HepG2 (cell line): ENCODE results near the gene ITGAV. TPM values are rescaled to one million over a fixed set of nuclear protein-coding genes. Genes with fewer than 3 reads are reported as not detected.

Experiments used
- ATAC-seq: fragments of 200-7000 bp; cut with Tn5 transposase; 3 replicates; pipeline ENCODE4 v1.9.1; 2020; ENCODE audit warnings: mild to moderate bottlenecking, moderate library complexity
- BruUV-seq: library from RNA; stranded (reverse); fragments of 400-500 nt; replicated peaks from 2 replicates; lab custom pipeline; 2021; lab: Mats Ljungman, UMichigan
- CTCF ChIA-PET: fragments of 300-600 bp; formaldehyde crosslinking; extraction: SDS; loops from one replicate; lab custom pipeline; 2021; ENCODE audit warnings: low total read pairs, inconsistent platforms, low intra/inter-chr PET ratio; lab: Yijun Ruan, JAX
- POLR2A ChIA-PET: fragments of 350-600 bp; sonication (Branson Sonifier 250); formaldehyde crosslinking; loops from one replicate; lab custom pipeline; 2020; ENCODE audit warnings: antibody characterized with exemption, inconsistent platforms; lab: Yijun Ruan, JAX
- DNase-seq: peaks from one replicate; pipeline ENCODE4 v3.0.0-alpha.2; 2015; ENCODE audit warnings: low spot score
- FAIRE-seq: peaks from 3 replicates; lab custom pipeline; 2011; peaks lifted over from hg19 to GRCh38; lab: Jason Lieb, UNC
- H2AFZ ChIP-seq: one replicate; pipeline ENCODE4 v1.6.1; 2011; ENCODE audit warnings: low read length, inconsistent platforms
- H3K27ac ChIP-seq: fragments of 300-600 bp; 3 replicates; pipeline ENCODE4 v1.8.0; 2011; ENCODE audit warnings: mixed run types, mild to moderate bottlenecking, mixed read lengths, low read length, inconsistent platforms; ENCODE audit not compliant: insufficient read depth; ENCODE audit errors: extremely low read length
- H3K27me3 ChIP-seq, 2 experiments: fragments of 200-600 bp in 1 of 2; 2 replicates in 1 of 2; 3 replicates in 1 of 2; pipeline versions ENCODE4 v1.6.0 to v1.8.0; 2011; ENCODE audit warnings: low read length in 2 of 2, mild to moderate bottlenecking in 2 of 2, moderate library complexity in 2 of 2, inconsistent platforms in 1 of 2; ENCODE audit not compliant: insufficient read depth in 2 of 2, control insufficient read depth in 1 of 2
- H3K36me3 ChIP-seq, 2 experiments: fragments of 200-600 bp in 1 of 2; replicated peaks in 1 of 2; 2 replicates in 1 of 2; 3 replicates in 1 of 2; pipeline versions ENCODE4 v1.5.1 to v1.8.0; 2011; ENCODE audit warnings: low read length in 2 of 2, inconsistent platforms in 1 of 2; ENCODE audit not compliant: insufficient read depth in 2 of 2, control insufficient read depth in 1 of 2
- H3K4me1 ChIP-seq: 2 replicates; pipeline ENCODE4 v1.5.1; 2012; ENCODE audit warnings: low read length, inconsistent platforms; ENCODE audit not compliant: insufficient read depth
- H3K4me2 ChIP-seq: 2 replicates; pipeline ENCODE4 v1.6.0; 2011; ENCODE audit warnings: low read depth, low read length, inconsistent platforms
- H3K4me3 ChIP-seq, 3 experiments: fragments of 200-600 bp in 1 of 3; sonication (generic), shearing (Covaris generic) in 1 of 3; replicated peaks in 1 of 3; 2 replicates each; pipeline ENCODE4 v1.5.1; 2011 to 2016; ENCODE audit warnings: low read length in 3 of 3, inconsistent platforms in 2 of 3, low read depth in 2 of 3, mild to moderate bottlenecking in 2 of 3, control low read depth in 1 of 3, mixed read lengths in 1 of 3; ENCODE audit not compliant: insufficient read depth in 1 of 3
- H3K79me2 ChIP-seq: one replicate; pipeline ENCODE4 v1.6.1; 2011; ENCODE audit warnings: low read length, inconsistent platforms; ENCODE audit not compliant: insufficient read depth
- H3K9ac ChIP-seq: 2 replicates; pipeline ENCODE4 v1.6.0; 2011; ENCODE audit warnings: mild to moderate bottlenecking, low read depth, low read length, inconsistent platforms; ENCODE audit not compliant: insufficient read depth
- H3K9me3 ChIP-seq: 2 replicates; pipeline ENCODE4 v1.5.1; 2012; ENCODE audit warnings: mild to moderate bottlenecking, low read length
- H4K20me1 ChIP-seq: 2 replicates; pipeline ENCODE4 v1.6.0; 2011; ENCODE audit warnings: inconsistent platforms, mild to moderate bottlenecking, low read length, moderate library complexity; ENCODE audit not compliant: insufficient read depth
- HMG20B ChIP-seq: conservative IDR thresholded peaks from 2 replicates; pipeline ENCODE4 v1.6.1; 2016; ENCODE audit warnings: missing genetic modification reagents, missing compliant biosample characterization
- JARID2 ChIP-seq: sonication (generic); formaldehyde crosslinking; IDR thresholded peaks from 2 replicates; pipeline ENCODE4 v1.8.1; 2023; ENCODE audit warnings: missing genetic modification reagents, inconsistent platforms; ENCODE audit not compliant: insufficient replicate concordance
- SIN3A ChIP-seq: IDR thresholded peaks from 2 replicates; pipeline ENCODE4 v1.6.1; 2011; ENCODE audit warnings: low read depth, mild to moderate bottlenecking, control low read depth, low read length, borderline replicate concordance
- SOX13 ChIP-seq, 3 experiments: fragments of 450-650 bp in 1 of 3; sonication (generic) in 1 of 3; formaldehyde crosslinking in 1 of 3; IDR thresholded peaks in 2 of 3; conservative IDR thresholded peaks in 1 of 3; 2 replicates each; pipeline versions ENCODE4 v1.5.0 to v1.6.1; 2016 to 2020; ENCODE audit warnings: antibody characterized with exemption in 1 of 3, mild to moderate bottlenecking in 1 of 3, missing compliant biosample characterization in 1 of 3, missing genetic modification reagents in 1 of 3, moderate library complexity in 1 of 3
- ZFP36 ChIP-seq: fragments of 150-350 bp; IDR thresholded peaks from 2 replicates; pipeline ENCODE4 v1.6.1; 2018; ENCODE audit warnings: borderline replicate concordance, low read length, low read depth; ENCODE audit not compliant: partially characterized antibody
- ZNF235 ChIP-seq: sonication (generic); formaldehyde crosslinking; IDR thresholded peaks from 2 replicates; pipeline ENCODE4 v1.8.1; 2023; ENCODE audit warnings: mild to moderate bottlenecking, missing genetic modification reagents, borderline replicate concordance
- ZNF407 ChIP-seq: sonication (generic); formaldehyde crosslinking; IDR thresholded peaks from one replicate; pipeline ENCODE4 v1.5.1; 2020; ENCODE audit warnings: mild to moderate bottlenecking, missing genetic modification reagents; ENCODE audit errors: not compliant biosample characterization
- ZNF629 ChIP-seq: sonication (generic); formaldehyde crosslinking; conservative IDR thresholded peaks from 2 replicates; pipeline ENCODE4 v1.5.0; 2020; ENCODE audit warnings: missing genetic modification reagents
- ZNF761 ChIP-seq: sonication (generic); formaldehyde crosslinking; conservative IDR thresholded peaks from 2 replicates; pipeline ENCODE4 v1.4.0; 2020; ENCODE audit warnings: mild to moderate bottlenecking, missing genetic modification reagents
- ZNF792 ChIP-seq: IDR thresholded peaks from 2 replicates; pipeline ENCODE4 v1.6.1; 2016
- WGBS: methylation state at CpG from one replicate; pipeline ENCODE4 v1.1.6; 2017; ENCODE audit warnings: low lambda C conversion rate; 5-methylcytosine and 5-hydroxymethylcytosine counted together
- in situ Hi-C: cut with HindIII; loops from 2 replicates; pipeline ENCODE4 v1.10.0; 2017; ENCODE audit warnings: low pct_unique_long_range_greater_than_20kb; ENCODE audit not compliant: extremely low pct_ligation_motif_present
- intact Hi-C: fragments of 100-400 bp; cut with micrococcal nuclease; formaldehyde crosslinking; loops from one replicate; pipeline ENCODE4 v1.10.0; 2022; ENCODE audit not compliant: unreplicated experiment
- polyA plus RNA-seq, 8 experiments: library from polyadenylated mRNA; depleted of rRNA in 3 of 8; stranded (reverse) in 7 of 8; unstranded in 1 of 8; fragments of >200 nt; fragmentation: Illumina TruSeq in 4 of 8; extraction: Trizol in 4 of 8; gene quantifications; 2 replicates each; pipeline versions ENCODE4 v1.2.1 to v1.2.3, GENCODE V29; 2011 to 2016; ENCODE audit warnings: low read depth in 4 of 8, missing spikeins in 1 of 8, mixed read lengths in 1 of 8; ENCODE audit not compliant: insufficient read depth in 1 of 8
- total RNA-seq, 5 experiments: library from RNA; depleted of rRNA; stranded (reverse); fragments of >200 nt; fragmentation: Illumina TruSeq; extraction: Trizol; gene quantifications; 2 replicates each; pipeline ENCODE4 v1.2.3, GENCODE V29; 2016; ENCODE audit warnings: low read depth in 1 of 5

ITGAV gene
- total and polyA plus RNA-seq, 2 of the 13 experiments (the other 11 are each of a cell fraction or from before 2014, with no cell fraction given) = 59.1 to 60.4 TPM

GRCh38 chr2:186725783-186726182 lies 135.9 kb downstream of the ITGAV start:
- no peak overlapping the region for H3K27ac ChIP-seq
- FAIRE-seq (no peak), ATAC-seq (no peak), DNase-seq (no peak)
- TF ChIP-seq JARID2 (CRISPR knock-in tag) (no peak), HMG20B (CRISPR knock-in tag) (no peak), ZNF235 (CRISPR knock-in tag) (no peak), ZNF629 (CRISPR knock-in tag) (no peak), ZNF761 (CRISPR knock-in tag) (no peak)
- H4K20me1 ChIP-seq = no peaks in the 10 kb centered on the region
- H3K4me3 ChIP-seq = no peak overlapping the region
- H3K9me3 ChIP-seq = no peaks in the 10 kb centered on the region
- in situ Hi-C loops = no loop called here
- no TSS peak for BruUV-seq
- no peaks in the 10 kb centered on the region for H3K4me1 ChIP-seq
- H3K4me2 ChIP-seq = no peak overlapping the region
- H3K27me3 ChIP-seq = no peaks in the 10 kb centered on the region
- CTCF ChIA-PET = no interaction called here
- POLR2A ChIA-PET = no interaction called here
- intact Hi-C loops = no loop called here
- 0% methylated on average over 1 of the region's 1 CpG for WGBS
- no peak overlapping the region for H2AFZ ChIP-seq
- H3K9ac ChIP-seq = no peak overlapping the region
- H3K36me3 ChIP-seq = no peaks in the 10 kb centered on the region
- no peaks in the 10 kb centered on the region for H3K79me2 ChIP-seq

DNA sequence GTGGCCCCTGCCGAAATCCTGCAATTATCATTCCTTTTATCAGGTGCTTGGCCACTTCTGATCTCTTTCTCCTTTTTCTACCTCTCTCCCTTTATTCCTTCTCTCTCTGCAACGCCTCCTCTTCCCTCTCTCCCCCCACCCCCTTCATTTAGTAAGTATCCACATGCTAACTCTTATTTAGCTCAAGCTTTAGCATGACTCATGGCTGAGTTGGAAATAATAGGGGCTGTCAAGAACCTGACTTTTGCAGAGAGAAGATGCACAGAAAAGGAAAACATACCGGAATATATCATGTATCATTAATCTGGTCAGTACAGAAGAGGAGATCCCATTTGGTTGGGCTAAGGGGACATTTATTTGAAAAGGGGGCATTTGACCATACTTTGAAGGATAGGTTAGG lies 137.1 kb downstream of the ITGAV start:
- Histone ChIP-seq H3K4me3 (no peak overlapping the region), H3K9me3 (no peaks in the 10 kb centered on the region), H3K4me1 (no peaks in the 10 kb centered on the region), H4K20me1 (no peaks in the 10 kb centered on the region), H3K27me3 (peaks cover 0 to 3% of the 10 kb centered on the region in 2 experiments; a peak in 1 of 5 replicates), H3K27ac (no peak overlapping the region), H3K4me2 (no peak overlapping the region), H3K79me2 (no peaks in the 10 kb centered on the region), H3K36me3 (no peaks in the 10 kb centered on the region), H3K9ac (no peak overlapping the region), H2AFZ (no peak overlapping the region)
- FAIRE-seq (no peak), DNase-seq (no peak), ATAC-seq (no peak)
- 2% methylated on average over 3 of the region's 3 CpGs for WGBS
- BruUV-seq = no TSS peak
- ChIA-PET POLR2A (no interaction called here), CTCF (no interaction called here)
- intact Hi-C loops (no loop called here), in situ Hi-C loops (no loop called here)
- TF ChIP-seq ZNF407 (CRISPR knock-in tag) (no peak), ZNF792 (CRISPR knock-in tag) (no peak), ZFP36 (no peak), SIN3A (no peak), SOX13 (IDR thresholded peaks at IDR 0.05) (no peak), SOX13 (CRISPR knock-in tag; conservative IDR thresholded peaks at IDR 0.05 in 1 of 2, IDR thresholded peaks at IDR 0.05 in 1 of 2) (no peak)
